GM21825 (cell line): ENCODE measurements around the gene ASPRV1.
A peak's percentile ranks its signal among the peaks of the same experiment; 100 is the strongest.
"Not testable (repeated sequence)": the region's sequence is repeated elsewhere in the genome, so short reads cannot be mapped to it uniquely, and the experiment has no call there.

ENCODE experiments used
- ATAC-seq: cut with Tn5 transposase; IDR thresholded peaks from one replicate; pipeline ENCODE4 v1.9.1; 2021; ENCODE audit warnings: mild to moderate bottlenecking, moderate library complexity; ENCODE audit not compliant: unreplicated experiment

Gene ASPRV1

GRCh38 chr2:69962986-69963730, 1.7 kb upstream of the ASPRV1 start:
- ATAC-seq = no peak

- ATAC-seq = no peak
Observed at GRCh38 chr2:69960821-69961220, 610 bp downstream of the ASPRV1 start.

- ATAC-seq = no peak
Observed at GRCh38 chr2:69959425-69959824, 2.0 kb downstream of the ASPRV1 start.

- ATAC-seq = no peak
Observed at GRCh38 chr2:69958480-69958879, 3.0 kb downstream of the ASPRV1 start.

DNA sequence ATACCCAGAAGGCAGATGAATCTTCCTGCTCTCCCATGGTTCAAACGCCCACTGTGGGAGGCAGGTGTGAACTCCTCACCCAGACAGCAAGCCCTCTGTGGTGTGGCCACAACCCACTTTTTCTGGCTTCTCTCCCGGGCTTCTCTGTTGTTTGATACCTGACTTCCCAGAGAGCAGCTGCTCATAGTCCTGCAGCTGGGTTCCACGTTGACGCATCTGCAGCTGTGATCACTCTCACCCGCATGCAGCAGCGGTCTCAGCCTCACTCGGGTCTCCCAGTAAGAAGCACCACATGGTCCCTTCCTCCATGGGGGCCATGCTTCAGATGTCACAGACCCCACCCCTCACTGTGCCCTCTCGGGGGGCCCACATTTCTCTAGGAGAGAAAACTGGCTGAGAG, 3.5 kb downstream of the ASPRV1 start:
- ATAC-seq = no peak

- no peak for ATAC-seq
Observed at GRCh38 chr2:69956475-69956979, 4.9 kb downstream of the ASPRV1 start.

GRCh38 chr2:69955029-69955428, 6.4 kb downstream of the ASPRV1 start:
- ATAC-seq = no peak

DNA sequence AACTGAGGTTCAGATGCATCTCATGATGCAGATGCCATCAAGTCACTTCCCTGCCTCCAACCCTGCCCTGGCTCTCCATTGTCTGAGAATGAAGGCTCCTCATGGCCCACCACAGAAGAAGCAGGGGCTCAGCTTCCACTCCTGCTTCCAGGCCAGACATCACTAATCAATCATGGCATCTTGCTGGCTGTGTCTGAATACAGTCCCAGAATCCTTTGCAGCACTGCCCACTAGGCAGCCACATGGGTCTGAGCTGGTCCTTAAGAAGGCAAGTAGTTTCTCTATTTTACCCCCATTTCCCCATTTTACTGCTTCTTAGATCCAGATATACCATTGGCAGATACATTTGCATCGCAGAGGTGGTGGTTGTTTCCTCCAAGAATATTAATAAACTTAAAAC, 7.3 kb downstream of the ASPRV1 start:
- no peak for ATAC-seq

- ATAC-seq = no peak
Observed at GRCh38 chr2:69952336-69953115, 8.9 kb downstream of the ASPRV1 start.

DNA sequence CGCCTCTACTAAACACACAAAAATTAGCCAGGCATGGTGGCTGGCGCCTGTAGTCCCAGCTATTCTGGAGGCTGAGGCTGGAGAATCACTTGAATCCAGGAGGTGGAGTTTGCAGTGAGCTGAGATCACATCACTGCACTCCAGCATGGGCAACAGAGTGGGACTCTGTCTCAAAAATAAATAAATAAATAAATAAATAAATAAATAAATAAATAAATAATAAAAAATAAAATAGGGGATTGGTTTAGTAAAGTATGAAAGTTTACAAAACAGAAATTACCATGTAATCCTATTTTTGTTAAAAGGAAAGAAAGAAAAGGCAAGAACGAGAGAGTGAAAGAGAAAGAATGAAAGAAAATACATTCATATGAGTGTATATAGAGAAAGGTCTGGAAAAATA, 10.8 kb downstream of the ASPRV1 start:
- ATAC-seq = not testable (repeated sequence)

- ATAC-seq = no peak
Observed at GRCh38 chr2:69950241-69950640, 11.2 kb downstream of the ASPRV1 start.

DNA sequence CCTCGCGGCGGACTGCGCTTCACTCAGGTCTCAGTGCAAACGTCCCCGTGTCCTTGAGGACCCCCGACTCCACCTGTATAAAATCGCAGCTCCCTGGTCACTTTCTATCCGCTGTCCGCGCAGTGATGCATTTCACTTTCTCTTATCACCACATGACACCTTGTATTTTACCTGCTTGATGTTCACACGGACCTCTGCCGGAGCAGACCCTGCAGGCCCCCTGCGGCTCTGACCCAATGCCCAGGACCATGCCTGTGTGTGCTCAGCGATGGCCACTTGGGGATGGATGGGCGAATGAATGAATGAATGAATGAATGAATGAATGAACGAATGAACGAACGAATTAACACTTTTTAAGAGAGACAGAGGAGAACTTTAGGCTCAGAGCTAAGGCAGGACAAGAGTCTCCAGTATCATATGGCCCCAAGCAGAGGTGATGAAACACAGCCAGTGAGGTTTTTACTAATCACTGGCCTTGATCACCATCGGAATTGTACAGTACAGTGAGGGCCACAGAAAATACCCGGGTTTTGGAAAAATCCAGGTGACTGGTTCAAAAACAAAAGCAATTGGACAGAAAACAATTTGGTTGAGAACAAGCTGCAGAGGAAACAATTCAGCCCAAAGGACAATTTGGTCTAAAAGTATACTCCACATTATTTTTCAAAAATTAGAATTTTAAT, 12.3 kb downstream of the ASPRV1 start:
- no peak for ATAC-seq

- no peak for ATAC-seq
Observed at GRCh38 chr2:69948032-69948962, 13.1 kb downstream of the ASPRV1 start.

DNA sequence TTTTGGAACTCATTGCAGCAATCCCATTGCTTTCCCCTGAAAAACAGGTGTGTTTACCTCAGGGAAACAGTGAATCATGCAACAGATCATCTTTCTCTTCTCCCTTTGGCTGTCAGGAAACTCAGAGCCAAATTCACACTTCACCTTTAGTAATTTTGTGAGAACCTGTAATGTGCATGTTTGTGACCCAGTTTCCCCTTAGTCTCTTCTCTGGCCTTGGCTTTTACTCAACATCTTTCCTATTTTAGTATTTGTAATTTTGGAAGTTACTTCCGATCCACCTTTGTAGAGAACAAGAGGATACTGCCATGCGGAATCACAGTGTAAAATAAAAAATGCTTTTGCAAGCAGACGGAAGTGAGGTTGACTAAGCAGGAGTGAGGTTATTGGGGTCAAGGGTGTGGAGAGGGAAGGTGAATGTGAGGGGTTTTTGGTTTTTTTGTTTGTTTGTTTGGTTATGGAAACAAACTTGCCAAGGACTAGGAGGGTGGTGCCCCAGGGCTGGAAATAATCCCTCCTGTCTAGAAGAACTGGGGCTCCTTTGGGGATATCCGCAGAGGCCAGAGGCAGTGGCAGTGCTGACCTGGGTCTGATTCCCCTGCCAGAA, 14.0 kb downstream of the ASPRV1 start:
- no peak for ATAC-seq

- peak; percentile 80 for ATAC-seq
Observed at GRCh38 chr2:69946351-69947324, 14.8 kb downstream of the ASPRV1 start.

- no peak for ATAC-seq
Observed at GRCh38 chr2:69945941-69946340, 15.5 kb downstream of the ASPRV1 start.

DNA sequence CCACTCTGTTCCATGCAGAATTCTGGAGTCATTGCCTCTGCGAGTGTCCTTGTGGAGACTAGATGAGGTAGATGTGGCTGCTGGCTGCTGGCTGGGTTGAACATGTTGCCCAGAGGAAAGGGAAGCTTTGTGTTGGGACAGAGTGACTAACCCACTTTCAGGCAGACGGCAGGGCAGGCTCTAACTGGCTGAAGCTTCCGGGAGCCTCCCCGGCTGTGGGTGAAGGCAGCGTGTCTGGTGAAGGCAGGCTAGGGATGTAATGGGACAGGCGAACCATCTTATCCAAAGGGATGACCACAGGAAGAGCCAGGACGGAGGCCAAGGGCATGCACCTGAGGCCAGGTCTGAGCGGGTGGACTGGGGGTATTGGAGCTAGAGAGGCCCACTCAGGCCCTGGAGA, 16.0 kb downstream of the ASPRV1 start:
- ATAC-seq = no peak

GRCh38 chr2:69944756-69945155, 16.7 kb downstream of the ASPRV1 start:
- ATAC-seq = no peak
